Liver (tissue), 3 donors: ENCODE results near the gene SLC2A5.

Experiments used
- FOXA2 ChIP-seq: IDR thresholded peaks from 2 replicates; pipeline ENCODE4 v1.6.1; 2016; ENCODE audit warnings: antibody characterized with exemption
- GABPA ChIP-seq, 2 donors: IDR thresholded peaks in 1 of 2; conservative IDR thresholded peaks in 1 of 2; 2 replicates each; pipeline ENCODE4 v1.6.1; 2016; ENCODE audit warnings: antibody characterized with exemption in 2 of 2, mild to moderate bottlenecking in 1 of 2, moderate library complexity in 1 of 2
- HNF4G ChIP-seq: IDR thresholded peaks from 2 replicates; pipeline ENCODE4 v1.6.1; 2016; ENCODE audit warnings: antibody characterized with exemption
- JUND ChIP-seq, 2 donors: IDR thresholded peaks; 2 replicates each; pipeline ENCODE4 v1.6.1; 2016; ENCODE audit warnings: antibody characterized with exemption in 2 of 2
- REST ChIP-seq: IDR thresholded peaks from 2 replicates; pipeline ENCODE4 v1.6.1; 2016; ENCODE audit warnings: antibody characterized with exemption, mild to moderate bottlenecking
- TAF1 ChIP-seq: conservative IDR thresholded peaks from 2 replicates; pipeline ENCODE4 v1.6.1; 2016; ENCODE audit warnings: antibody characterized with exemption, mild to moderate bottlenecking
- TF ChIP-seq, protein P1 (sequence below): fragments of 150-350 bp; IDR thresholded peaks from 2 replicates; pipeline ENCODE4 v1.5.1; 2017; ENCODE audit warnings: improper control_type of control experiment, low read depth, low read length; ENCODE audit not compliant: missing input control
- TF ChIP-seq, protein P2 (sequence below): IDR thresholded peaks from 2 replicates; pipeline ENCODE4 v1.6.1; 2016; ENCODE audit warnings: antibody characterized with exemption
- TF ChIP-seq, protein P3 (sequence below): IDR thresholded peaks from 2 replicates; pipeline ENCODE4 v1.6.1; 2016; ENCODE audit warnings: antibody characterized with exemption
- donor health status: healthy.
- donor health status: healthy.

DNA sequence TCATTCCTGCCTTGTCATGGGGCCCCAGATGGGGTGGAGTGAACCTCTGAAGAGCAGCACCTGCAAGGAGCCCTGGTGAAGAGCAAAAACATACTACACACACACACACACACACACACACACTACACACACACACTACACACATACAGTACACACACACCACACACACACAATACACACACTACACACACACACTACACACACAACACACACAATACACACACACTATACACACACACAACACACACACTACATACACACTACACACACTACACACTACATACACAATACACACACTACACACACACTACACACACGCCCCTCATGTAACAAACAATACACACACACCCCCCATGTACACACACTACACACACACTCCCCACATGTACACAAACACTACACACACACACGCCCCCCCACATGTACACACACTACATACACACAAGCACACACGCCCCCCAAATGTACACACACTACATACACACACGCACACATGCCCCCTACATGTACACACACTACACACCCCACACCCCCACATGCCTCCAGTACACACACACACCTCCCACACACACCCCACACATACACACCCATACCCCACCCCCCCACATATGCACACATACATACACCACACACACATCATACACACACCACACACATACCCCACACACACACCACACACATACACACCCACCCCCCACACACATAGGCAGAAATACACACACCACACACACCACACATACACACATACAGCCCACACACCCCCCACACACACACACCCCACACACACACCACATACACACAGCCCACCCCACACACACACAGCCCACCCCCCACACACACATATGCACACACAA, 9.3 kb downstream of the SLC2A5 start:
- no peak for TF ChIP-seq REST
- TF ChIP-seq, protein P1, sequence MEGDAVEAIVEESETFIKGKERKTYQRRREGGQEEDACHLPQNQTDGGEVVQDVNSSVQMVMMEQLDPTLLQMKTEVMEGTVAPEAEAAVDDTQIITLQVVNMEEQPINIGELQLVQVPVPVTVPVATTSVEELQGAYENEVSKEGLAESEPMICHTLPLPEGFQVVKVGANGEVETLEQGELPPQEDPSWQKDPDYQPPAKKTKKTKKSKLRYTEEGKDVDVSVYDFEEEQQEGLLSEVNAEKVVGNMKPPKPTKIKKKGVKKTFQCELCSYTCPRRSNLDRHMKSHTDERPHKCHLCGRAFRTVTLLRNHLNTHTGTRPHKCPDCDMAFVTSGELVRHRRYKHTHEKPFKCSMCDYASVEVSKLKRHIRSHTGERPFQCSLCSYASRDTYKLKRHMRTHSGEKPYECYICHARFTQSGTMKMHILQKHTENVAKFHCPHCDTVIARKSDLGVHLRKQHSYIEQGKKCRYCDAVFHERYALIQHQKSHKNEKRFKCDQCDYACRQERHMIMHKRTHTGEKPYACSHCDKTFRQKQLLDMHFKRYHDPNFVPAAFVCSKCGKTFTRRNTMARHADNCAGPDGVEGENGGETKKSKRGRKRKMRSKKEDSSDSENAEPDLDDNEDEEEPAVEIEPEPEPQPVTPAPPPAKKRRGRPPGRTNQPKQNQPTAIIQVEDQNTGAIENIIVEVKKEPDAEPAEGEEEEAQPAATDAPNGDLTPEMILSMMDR = no peak
- TF ChIP-seq JUND (IDR thresholded peaks at IDR 0.05) = no peak
- TF ChIP-seq, protein P2, sequence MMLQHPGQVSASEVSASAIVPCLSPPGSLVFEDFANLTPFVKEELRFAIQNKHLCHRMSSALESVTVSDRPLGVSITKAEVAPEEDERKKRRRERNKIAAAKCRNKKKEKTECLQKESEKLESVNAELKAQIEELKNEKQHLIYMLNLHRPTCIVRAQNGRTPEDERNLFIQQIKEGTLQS = no peak
- TF ChIP-seq, protein P3, sequence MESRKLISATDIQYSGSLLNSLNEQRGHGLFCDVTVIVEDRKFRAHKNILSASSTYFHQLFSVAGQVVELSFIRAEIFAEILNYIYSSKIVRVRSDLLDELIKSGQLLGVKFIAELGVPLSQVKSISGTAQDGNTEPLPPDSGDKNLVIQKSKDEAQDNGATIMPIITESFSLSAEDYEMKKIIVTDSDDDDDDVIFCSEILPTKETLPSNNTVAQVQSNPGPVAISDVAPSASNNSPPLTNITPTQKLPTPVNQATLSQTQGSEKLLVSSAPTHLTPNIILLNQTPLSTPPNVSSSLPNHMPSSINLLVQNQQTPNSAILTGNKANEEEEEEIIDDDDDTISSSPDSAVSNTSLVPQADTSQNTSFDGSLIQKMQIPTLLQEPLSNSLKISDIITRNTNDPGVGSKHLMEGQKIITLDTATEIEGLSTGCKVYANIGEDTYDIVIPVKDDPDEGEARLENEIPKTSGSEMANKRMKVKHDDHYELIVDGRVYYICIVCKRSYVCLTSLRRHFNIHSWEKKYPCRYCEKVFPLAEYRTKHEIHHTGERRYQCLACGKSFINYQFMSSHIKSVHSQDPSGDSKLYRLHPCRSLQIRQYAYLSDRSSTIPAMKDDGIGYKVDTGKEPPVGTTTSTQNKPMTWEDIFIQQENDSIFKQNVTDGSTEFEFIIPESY = no peak
- no peak for TF ChIP-seq FOXA2
- TF ChIP-seq GABPA (IDR thresholded peaks at IDR 0.05 in 1 of 2, conservative IDR thresholded peaks at IDR 0.05 in 1 of 2) = no peak
- no peak for TF ChIP-seq TAF1
- TF ChIP-seq HNF4G = no peak
